ENCODE data around the gene FJX1. TPM values are rescaled to one million over a fixed set of nuclear protein-coding genes. Genes with fewer than 3 reads are reported as not detected.

Gene FJX1
- total and polyA plus RNA-seq, 9 donors, result 5.5 to 40.2 (median 8.1) TPM

GRCh38 chr11:35608502-35608901 lies 9.8 kb upstream of the FJX1 start:
- H3K36me3 ChIP-seq, result no peaks in the 10 kb centered on the region
- no peaks in the 10 kb centered on the region for H3K9me3 ChIP-seq
- H3K4me1 ChIP-seq (ENCODE audit: insufficient read depth), result no peaks in the 10 kb centered on the region
- no peak overlapping the region for H3K4me3 ChIP-seq
- intact Hi-C loops (cut with DNase I), result no loop called here
- no peaks in the 10 kb centered on the region for H3K27me3 ChIP-seq
- DNase-seq, result no peak
- no peak overlapping the region for H3K27ac ChIP-seq
- WGBS, 3 donors, result 68 to 83% (median 71%) methylated on average over 4 of the region's 4 CpGs
- no peak for TF ChIP-seq EP300 (IDR thresholded peaks at IDR 0.05)

GRCh38 chr11:35609656-35610055 lies 8.6 kb upstream of the FJX1 start:
- WGBS, 3 donors, result 57 to 69% (median 65%) methylated on average over 6 of the region's 6 CpGs
- DNase-seq, result no peak
- H3K9me3 ChIP-seq, result no peaks in the 10 kb centered on the region
- H3K4me1 ChIP-seq (ENCODE audit: insufficient read depth), result no peaks in the 10 kb centered on the region
- no peaks in the 10 kb centered on the region for H3K36me3 ChIP-seq
- no peak for TF ChIP-seq EP300 (IDR thresholded peaks at IDR 0.05)
- TF ChIP-seq CTCF (IDR thresholded peaks at IDR 0.05), result no peak
- no peak overlapping the region for H3K4me3 ChIP-seq
- intact Hi-C loops (cut with DNase I), result loop anchor here in 3 of 4 donors (10.0 kb wide), 4 partner anchors 205 to 885 kb away; no protein-coding TSS in a partner anchor
- H3K27ac ChIP-seq, result no peak overlapping the region
- H3K27me3 ChIP-seq, result no peaks in the 10 kb centered on the region

GRCh38 chr11:35610631-35611030 lies 7.6 kb upstream of the FJX1 start:
- H3K9me3 ChIP-seq, result no peaks in the 10 kb centered on the region
- no peaks in the 10 kb centered on the region for H3K27me3 ChIP-seq
- H3K4me3 ChIP-seq, result no peak overlapping the region
- TF ChIP-seq POLR2A (IDR thresholded peaks at IDR 0.05), result no peak
- no peak for TF ChIP-seq CTCF (IDR thresholded peaks at IDR 0.05)
- no peak for TF ChIP-seq EP300 (IDR thresholded peaks at IDR 0.05)
- no peak overlapping the region for H3K27ac ChIP-seq
- H3K4me1 ChIP-seq (ENCODE audit: insufficient read depth), result no peaks in the 10 kb centered on the region
- 64 to 81% (median 70%) methylated on average over 7 of the region's 7 CpGs for WGBS, 3 donors
- intact Hi-C loops (cut with DNase I), result loop anchor here in 3 of 4 donors (10.0 kb wide), 4 partner anchors 204 to 884 kb away; no protein-coding TSS in a partner anchor
- H3K36me3 ChIP-seq, result no peaks in the 10 kb centered on the region
- no peak for DNase-seq

GRCh38 chr11:35611741-35612140 lies 6.5 kb upstream of the FJX1 start:
- TF ChIP-seq CTCF (IDR thresholded peaks at IDR 0.05), result no peak
- no peak for TF ChIP-seq POLR2A (IDR thresholded peaks at IDR 0.05)
- no peak for TF ChIP-seq EP300 (IDR thresholded peaks at IDR 0.05)
- intact Hi-C loops (cut with DNase I), result loop anchor here in 3 of 4 donors (10.0 kb wide), 4 partner anchors 203 to 883 kb away; no protein-coding TSS in a partner anchor
- Histone ChIP-seq H3K9me3 (no peaks in the 10 kb centered on the region), H3K4me1 (ENCODE audit: insufficient read depth) (no peaks in the 10 kb centered on the region), H3K27ac (no peak overlapping the region), H3K36me3 (no peaks in the 10 kb centered on the region), H3K4me3 (no peak overlapping the region), H3K27me3 (no peaks in the 10 kb centered on the region)
- DNase-seq, result no peak
- WGBS, 3 donors, result 78 to 94% (median 81%) methylated on average over 1 of the region's 1 CpG

- DNase-seq, result no peak
- intact Hi-C loops (cut with DNase I), result loop anchor here (5.0 to 10.0 kb wide), 7 partner anchors 47 to 880 kb away; partner anchors contain the start of gene TRIM44 (in 1 of the 4)
- H3K27me3 ChIP-seq, result no peaks in the 10 kb centered on the region
- no peak for TF ChIP-seq POLR2A (IDR thresholded peaks at IDR 0.05)
- TF ChIP-seq CTCF (IDR thresholded peaks at IDR 0.05), result no peak
- no peak for TF ChIP-seq EP300 (IDR thresholded peaks at IDR 0.05)
- no peaks in the 10 kb centered on the region for H3K9me3 ChIP-seq
- WGBS, 3 donors, result 50 to 65% (median 57%) methylated on average over 1 of the region's 1 CpG
- no peaks in the 10 kb centered on the region for H3K36me3 ChIP-seq
- H3K4me3 ChIP-seq, result no peak overlapping the region
- H3K27ac ChIP-seq, result no peak overlapping the region
- H3K4me1 ChIP-seq (ENCODE audit: insufficient read depth), result peaks cover 4% of the 10 kb centered on the region
Observed at GRCh38 chr11:35614939-35615569, 3.2 kb upstream of the FJX1 start.

All from ovary (tissue), 9 donors.